Measurements from ENCODE around the gene GDPD5. TPM values are rescaled to one million over a fixed set of nuclear protein-coding genes. Genes with fewer than 3 reads are reported as not detected.
A peak's percentile ranks its signal among the peaks of the same experiment; 100 is the strongest.

Gene GDPD5
- total and polyA plus RNA-seq, 9 donors = 12.8 to 33.2 (median 20.7) TPM

DNA sequence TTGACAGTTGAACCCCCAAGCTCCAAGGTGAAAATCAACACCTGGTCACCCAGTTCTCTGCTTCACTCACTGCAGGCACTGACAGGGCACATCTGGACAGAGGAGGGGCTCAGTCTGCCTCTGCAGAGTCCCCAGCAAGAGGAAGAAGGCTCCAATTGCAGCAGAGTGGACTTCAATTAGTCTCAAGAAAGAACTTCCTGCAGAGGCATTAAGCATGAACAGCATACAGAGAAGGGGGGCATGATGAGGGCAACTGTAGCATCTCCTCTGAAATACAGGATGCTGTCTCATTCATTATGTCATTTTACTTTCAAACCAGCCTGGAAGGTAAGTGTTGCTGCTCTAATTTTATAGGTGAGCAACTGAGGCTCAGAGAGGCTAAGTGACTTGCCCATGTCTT lies 11.1 kb downstream of the GDPD5 start:
- DNase-seq = no peak
- Histone ChIP-seq H3K9me3 (replicated peaks; ENCODE audit: control insufficient read depth, low read depth, low read length) (peaks cover 5% of the 10 kb centered on the region), H3K36me3 (ENCODE audit: control insufficient read depth, insufficient read depth, low read length) (no peaks in the 10 kb centered on the region), H3K4me1 (ENCODE audit: control insufficient read depth, insufficient read depth, low read length) (peaks cover 29% of the 10 kb centered on the region), H3K27ac (ENCODE audit: low read length) (no peak overlapping the region), H3K4me3 (ENCODE audit: low read length) (no peak overlapping the region), H3K27me3 (ENCODE audit: control insufficient read depth, insufficient read depth, low read length) (no peaks in the 10 kb centered on the region)

GRCh38 chr11:75513250-75513649 lies 12.5 kb downstream of the GDPD5 start:
- H3K27ac ChIP-seq (ENCODE audit: low read length) = no peak overlapping the region
- no peaks in the 10 kb centered on the region for H3K27me3 ChIP-seq (ENCODE audit: control insufficient read depth, insufficient read depth, low read length)
- WGBS (ENCODE audit: insufficient coverage) = 70% methylated on average over 5 of the region's 5 CpGs
- H3K4me3 ChIP-seq (ENCODE audit: low read length) = no peak overlapping the region
- no peak for DNase-seq
- peaks cover 5% of the 10 kb centered on the region for H3K9me3 ChIP-seq (replicated peaks; ENCODE audit: control insufficient read depth, low read depth, low read length)
- H3K36me3 ChIP-seq (ENCODE audit: control insufficient read depth, insufficient read depth, low read length) = no peaks in the 10 kb centered on the region
- H3K4me1 ChIP-seq (ENCODE audit: control insufficient read depth, insufficient read depth, low read length) = peaks cover 29% of the 10 kb centered on the region

DNA sequence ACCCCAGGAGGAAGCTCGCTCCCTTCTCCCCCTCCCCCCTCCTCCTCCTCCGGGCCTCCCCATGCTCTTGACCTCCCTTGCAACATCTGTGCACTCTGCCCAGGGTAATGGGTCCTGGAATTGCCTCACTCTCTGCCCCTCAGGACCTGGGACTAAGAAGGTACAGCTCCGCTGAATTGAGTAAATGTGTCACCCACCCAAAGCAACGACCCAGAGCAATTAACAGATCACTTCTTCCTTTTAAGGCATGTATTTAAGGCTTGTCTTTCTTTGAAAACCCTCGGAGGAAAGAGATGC lies 15.1 kb downstream of the GDPD5 start:
- no peak overlapping the region for H3K4me3 ChIP-seq (ENCODE audit: low read length)
- no peak overlapping the region for H3K27ac ChIP-seq (ENCODE audit: low read length)
- no peaks in the 10 kb centered on the region for H3K36me3 ChIP-seq (ENCODE audit: control insufficient read depth, insufficient read depth, low read length)
- no peaks in the 10 kb centered on the region for H3K9me3 ChIP-seq (replicated peaks; ENCODE audit: control insufficient read depth, low read depth, low read length)
- no peaks in the 10 kb centered on the region for H3K27me3 ChIP-seq (ENCODE audit: control insufficient read depth, insufficient read depth, low read length)
- 44% methylated on average over 2 of the region's 5 CpGs for WGBS (ENCODE audit: insufficient coverage)
- no peak for DNase-seq
- peaks cover 41% of the 10 kb centered on the region for H3K4me1 ChIP-seq (ENCODE audit: control insufficient read depth, insufficient read depth, low read length)

DNA sequence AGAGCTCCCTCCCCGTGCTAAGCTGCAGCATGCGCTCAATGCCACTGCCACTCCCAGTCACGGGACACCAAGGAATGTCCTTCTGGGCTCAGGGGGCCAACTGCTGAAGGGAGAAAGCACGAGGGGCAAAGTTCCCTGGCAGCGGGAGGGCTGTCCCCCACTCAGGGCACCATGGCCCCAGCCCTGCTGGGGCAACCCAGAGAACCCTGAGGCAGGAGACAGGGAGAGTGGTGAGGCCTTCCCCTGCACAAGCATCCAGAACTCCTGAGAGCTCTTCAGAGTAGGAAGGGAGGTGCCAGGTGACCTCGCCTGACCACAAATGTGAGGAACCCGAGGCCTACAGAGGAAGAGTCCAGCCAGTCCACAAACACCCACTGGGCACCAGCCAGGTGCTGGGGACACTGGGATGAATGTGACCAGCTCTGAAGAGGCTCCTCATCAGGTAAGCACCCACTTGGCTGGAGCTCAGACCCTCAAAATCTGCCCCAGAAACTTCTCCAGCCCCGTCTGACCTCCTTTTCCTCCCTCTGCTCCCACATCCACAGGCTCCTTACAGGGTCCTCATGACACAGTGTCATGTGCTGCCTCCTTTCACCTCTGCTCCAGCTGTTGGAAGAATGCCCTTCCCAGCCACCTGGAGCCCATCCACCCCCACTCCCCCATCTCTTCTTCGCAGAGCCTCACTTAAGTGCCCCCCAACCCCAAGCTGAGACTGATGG lies 15.6 kb downstream of the GDPD5 start:
- no peak overlapping the region for H3K4me3 ChIP-seq (ENCODE audit: low read length)
- no peaks in the 10 kb centered on the region for H3K27me3 ChIP-seq (ENCODE audit: control insufficient read depth, insufficient read depth, low read length)
- 57% methylated on average over 7 of the region's 9 CpGs for WGBS (ENCODE audit: insufficient coverage)
- no peak overlapping the region for H3K27ac ChIP-seq (ENCODE audit: low read length)
- DNase-seq = no peak
- H3K4me1 ChIP-seq (ENCODE audit: control insufficient read depth, insufficient read depth, low read length) = peaks cover 45% of the 10 kb centered on the region
- no peaks in the 10 kb centered on the region for H3K36me3 ChIP-seq (ENCODE audit: control insufficient read depth, insufficient read depth, low read length)
- H3K9me3 ChIP-seq (replicated peaks; ENCODE audit: control insufficient read depth, low read depth, low read length) = no peaks in the 10 kb centered on the region

DNA sequence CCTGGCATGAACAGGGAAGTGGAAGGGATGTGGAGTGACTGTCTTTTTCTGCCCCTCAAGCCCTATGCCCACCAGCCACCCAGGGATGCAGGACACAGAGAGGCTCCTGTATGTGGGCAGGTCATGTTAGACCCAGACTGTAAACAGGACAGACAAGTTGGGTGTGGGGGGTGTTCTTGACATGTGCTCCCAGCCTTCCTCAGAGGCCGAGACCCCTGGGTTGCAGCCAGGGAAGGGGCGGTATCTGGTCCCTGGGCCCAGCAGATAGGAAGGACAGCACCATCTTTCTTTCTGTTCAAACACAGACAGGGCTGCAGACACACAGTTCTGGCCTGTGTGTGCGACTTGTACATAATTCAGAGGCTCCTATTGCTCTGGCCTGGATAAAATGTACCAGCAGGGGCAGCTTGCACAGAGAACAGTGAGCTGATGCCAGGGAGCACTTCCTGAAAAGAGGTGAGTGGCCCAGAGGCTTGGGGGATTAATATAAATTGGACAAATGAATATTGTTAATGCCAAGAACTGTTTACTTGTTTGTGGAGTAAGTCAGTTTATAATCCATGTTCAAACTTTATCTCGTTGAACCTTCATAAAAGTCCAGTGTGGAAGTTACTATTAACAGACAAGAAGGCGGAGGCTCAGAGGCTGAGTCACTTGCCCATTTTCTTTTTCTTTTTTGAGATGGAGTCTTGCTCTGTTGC lies 16.6 kb downstream of the GDPD5 start:
- Histone ChIP-seq H3K4me1 (ENCODE audit: control insufficient read depth, insufficient read depth, low read length) (peaks cover 45% of the 10 kb centered on the region), H3K4me3 (ENCODE audit: low read length) (no peak overlapping the region), H3K36me3 (ENCODE audit: control insufficient read depth, insufficient read depth, low read length) (no peaks in the 10 kb centered on the region), H3K27me3 (ENCODE audit: control insufficient read depth, insufficient read depth, low read length) (no peaks in the 10 kb centered on the region), H3K9me3 (replicated peaks; ENCODE audit: control insufficient read depth, low read depth, low read length) (no peaks in the 10 kb centered on the region), H3K27ac (ENCODE audit: low read length) (no peak overlapping the region)
- DNase-seq = no peak
- WGBS (ENCODE audit: insufficient coverage) = 94% methylated on average over 2 of the region's 5 CpGs

DNA sequence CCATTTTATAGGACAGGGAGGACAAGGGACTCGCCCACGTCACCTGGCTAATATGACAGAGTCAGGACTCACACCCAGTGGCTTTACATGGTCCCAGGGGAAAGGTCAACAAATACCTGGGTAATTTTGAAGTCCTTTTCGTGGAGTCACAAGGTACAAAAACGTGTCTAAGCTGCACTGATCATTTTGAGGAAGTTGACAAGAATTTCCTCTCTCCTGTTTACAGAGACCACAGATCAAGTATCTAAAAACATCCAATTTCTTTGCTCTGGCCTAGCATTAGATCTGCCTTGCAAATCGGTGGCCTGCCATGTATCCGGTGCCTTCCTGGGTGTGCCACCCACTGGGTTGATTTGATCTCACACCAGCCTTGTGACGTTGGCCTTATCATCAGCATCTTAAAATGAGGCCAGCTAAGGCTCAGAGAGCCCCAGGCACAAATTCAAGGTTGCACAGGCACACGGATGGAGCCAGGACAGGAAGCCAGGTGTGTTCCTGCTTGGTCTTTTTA lies 17.6 kb downstream of the GDPD5 start:
- no peak overlapping the region for H3K4me3 ChIP-seq (ENCODE audit: low read length)
- H3K36me3 ChIP-seq (ENCODE audit: control insufficient read depth, insufficient read depth, low read length) = no peaks in the 10 kb centered on the region
- H3K4me1 ChIP-seq (ENCODE audit: control insufficient read depth, insufficient read depth, low read length) = peaks cover 45% of the 10 kb centered on the region
- no peak for DNase-seq
- no peak overlapping the region for H3K27ac ChIP-seq (ENCODE audit: low read length)
- WGBS (ENCODE audit: insufficient coverage) = 75% methylated on average over 6 of the region's 8 CpGs
- H3K27me3 ChIP-seq (ENCODE audit: control insufficient read depth, insufficient read depth, low read length) = no peaks in the 10 kb centered on the region
- H3K9me3 ChIP-seq (replicated peaks; ENCODE audit: control insufficient read depth, low read depth, low read length) = no peaks in the 10 kb centered on the region

DNA sequence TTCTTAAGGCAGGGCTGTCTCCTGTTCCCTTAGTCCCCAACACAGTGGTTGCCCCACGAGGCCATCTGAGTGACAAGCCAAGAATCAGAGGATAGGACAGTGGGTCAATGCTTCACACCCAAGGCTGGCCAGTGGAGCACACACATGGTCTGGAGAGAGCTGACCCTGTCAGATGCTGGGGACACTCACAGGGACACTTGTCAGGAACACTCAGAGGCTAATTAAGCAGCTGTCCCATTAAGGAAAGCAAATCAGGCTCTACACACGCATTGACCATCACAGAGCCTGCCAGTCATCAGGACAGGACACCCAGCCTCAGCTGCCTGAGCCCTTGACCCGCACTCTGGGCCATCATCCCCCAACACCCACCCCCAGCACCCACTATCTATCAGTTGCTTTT lies 18.2 kb downstream of the GDPD5 start:
- Histone ChIP-seq H3K4me1 (ENCODE audit: control insufficient read depth, insufficient read depth, low read length) (peaks cover 45% of the 10 kb centered on the region), H3K9me3 (replicated peaks; ENCODE audit: control insufficient read depth, low read depth, low read length) (no peaks in the 10 kb centered on the region), H3K27ac (ENCODE audit: low read length) (peak overlapping the region; percentile 82), H3K36me3 (ENCODE audit: control insufficient read depth, insufficient read depth, low read length) (no peaks in the 10 kb centered on the region), H3K27me3 (ENCODE audit: control insufficient read depth, insufficient read depth, low read length) (no peaks in the 10 kb centered on the region), H3K4me3 (ENCODE audit: low read length) (no peak overlapping the region)
- DNase-seq = peak; percentile 45
- 93% methylated on average over 2 of the region's 3 CpGs for WGBS (ENCODE audit: insufficient coverage)

DNA sequence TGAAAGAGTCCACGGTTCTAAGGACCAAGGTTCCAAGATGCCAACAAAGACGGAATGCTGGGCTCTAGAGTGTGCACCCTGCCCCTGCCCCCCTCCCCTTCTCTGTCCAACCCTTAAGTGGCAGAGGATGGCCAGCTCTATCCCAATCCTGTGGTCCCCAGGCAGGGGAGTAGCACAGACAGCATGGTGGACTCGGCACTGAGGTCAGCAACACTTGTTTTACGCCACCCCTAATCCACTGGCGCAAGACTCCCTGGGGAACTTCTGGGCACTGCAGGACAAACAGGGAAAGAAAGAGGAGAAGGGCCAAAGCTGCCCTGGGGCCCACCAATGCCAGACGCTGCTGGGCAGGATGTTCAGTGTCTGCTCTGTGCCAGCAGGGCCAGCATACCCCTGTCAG lies 18.9 kb downstream of the GDPD5 start:
- peak overlapping the region; percentile 82 for H3K27ac ChIP-seq (ENCODE audit: low read length)
- no peaks in the 10 kb centered on the region for H3K9me3 ChIP-seq (replicated peaks; ENCODE audit: control insufficient read depth, low read depth, low read length)
- H3K4me1 ChIP-seq (ENCODE audit: control insufficient read depth, insufficient read depth, low read length) = peaks cover 45% of the 10 kb centered on the region
- no peak overlapping the region for H3K4me3 ChIP-seq (ENCODE audit: low read length)
- no peaks in the 10 kb centered on the region for H3K36me3 ChIP-seq (ENCODE audit: control insufficient read depth, insufficient read depth, low read length)
- no peaks in the 10 kb centered on the region for H3K27me3 ChIP-seq (ENCODE audit: control insufficient read depth, insufficient read depth, low read length)
- no peak for DNase-seq
- WGBS (ENCODE audit: insufficient coverage) = 79% methylated on average over 5 of the region's 6 CpGs

DNA sequence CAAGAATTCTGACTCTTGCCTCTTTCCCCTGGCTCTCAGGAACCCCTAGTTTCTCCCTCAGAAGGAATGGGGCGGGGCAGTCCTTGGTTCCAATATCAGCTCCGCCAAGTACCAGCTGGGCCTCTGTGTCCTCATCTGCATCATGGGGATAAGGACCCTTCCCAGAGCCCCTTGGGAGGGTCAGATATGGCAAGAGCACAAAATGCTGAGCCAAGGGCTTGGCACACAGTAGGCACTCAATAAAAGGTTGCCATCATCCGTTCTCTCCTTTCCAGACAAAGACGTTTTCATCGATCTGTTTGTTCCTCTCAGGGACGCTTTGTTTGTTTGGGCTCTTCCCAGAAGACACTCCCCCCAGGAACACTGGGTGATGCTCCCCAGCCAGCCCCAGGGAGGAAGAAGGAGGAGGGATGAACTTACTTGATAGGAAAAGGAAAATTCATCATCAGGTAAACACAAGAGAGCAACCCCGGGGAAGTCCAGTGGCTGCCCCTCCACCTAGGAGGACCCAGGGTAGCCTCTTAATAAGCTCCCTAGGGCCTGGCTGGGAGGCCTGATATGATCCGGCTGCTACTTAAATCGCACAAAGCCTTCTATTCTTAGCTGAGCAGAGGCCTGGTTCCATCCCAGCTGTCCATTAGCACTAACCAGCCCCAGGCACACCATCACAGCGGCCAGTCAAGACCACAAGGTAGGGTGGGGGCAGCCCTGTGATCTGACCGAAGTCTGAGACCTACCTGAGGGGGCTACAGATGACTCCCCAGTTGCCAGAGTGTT lies 19.6 kb downstream of the GDPD5 start:
- peak; percentile 72 for DNase-seq
- Histone ChIP-seq H3K36me3 (ENCODE audit: control insufficient read depth, insufficient read depth, low read length) (no peaks in the 10 kb centered on the region), H3K4me1 (ENCODE audit: control insufficient read depth, insufficient read depth, low read length) (peaks cover 45% of the 10 kb centered on the region), H3K27ac (ENCODE audit: low read length) (peak overlapping the region; percentile 82), H3K27me3 (ENCODE audit: control insufficient read depth, insufficient read depth, low read length) (no peaks in the 10 kb centered on the region), H3K9me3 (replicated peaks; ENCODE audit: control insufficient read depth, low read depth, low read length) (no peaks in the 10 kb centered on the region), H3K4me3 (ENCODE audit: low read length) (no peak overlapping the region)
- WGBS (ENCODE audit: insufficient coverage) = 64% methylated on average over 6 of the region's 11 CpGs

GRCh38 chr11:75504501-75504900 lies 21.2 kb downstream of the GDPD5 start:
- 89% methylated on average over 3 of the region's 5 CpGs for WGBS (ENCODE audit: insufficient coverage)
- Histone ChIP-seq H3K4me1 (ENCODE audit: control insufficient read depth, insufficient read depth, low read length) (peaks cover 47% of the 10 kb centered on the region), H3K27me3 (ENCODE audit: control insufficient read depth, insufficient read depth, low read length) (no peaks in the 10 kb centered on the region), H3K36me3 (ENCODE audit: control insufficient read depth, insufficient read depth, low read length) (no peaks in the 10 kb centered on the region), H3K4me3 (ENCODE audit: low read length) (no peak overlapping the region), H3K9me3 (replicated peaks; ENCODE audit: control insufficient read depth, low read depth, low read length) (no peaks in the 10 kb centered on the region), H3K27ac (ENCODE audit: low read length) (no peak overlapping the region)
- DNase-seq = no peak
